ENCODE data around the gene CXCR3. TPM values are rescaled to one million over a fixed set of nuclear protein-coding genes. Genes with fewer than 3 reads are reported as not detected.
"Not testable (repeated sequence)": the region's sequence is repeated elsewhere in the genome, so short reads cannot be mapped to it uniquely, and the experiment has no call there.

The CXCR3 gene
- total RNA-seq, 1 donor from 2014 or later = not detected

- no peak for DNase-seq
Measured at GRCh38 chrX:71609095-71609750, 9.1 kb downstream of the CXCR3 start.

- DNase-seq = no peak
Measured at GRCh38 chrX:71607488-71607887, 10.8 kb downstream of the CXCR3 start.

DNA sequence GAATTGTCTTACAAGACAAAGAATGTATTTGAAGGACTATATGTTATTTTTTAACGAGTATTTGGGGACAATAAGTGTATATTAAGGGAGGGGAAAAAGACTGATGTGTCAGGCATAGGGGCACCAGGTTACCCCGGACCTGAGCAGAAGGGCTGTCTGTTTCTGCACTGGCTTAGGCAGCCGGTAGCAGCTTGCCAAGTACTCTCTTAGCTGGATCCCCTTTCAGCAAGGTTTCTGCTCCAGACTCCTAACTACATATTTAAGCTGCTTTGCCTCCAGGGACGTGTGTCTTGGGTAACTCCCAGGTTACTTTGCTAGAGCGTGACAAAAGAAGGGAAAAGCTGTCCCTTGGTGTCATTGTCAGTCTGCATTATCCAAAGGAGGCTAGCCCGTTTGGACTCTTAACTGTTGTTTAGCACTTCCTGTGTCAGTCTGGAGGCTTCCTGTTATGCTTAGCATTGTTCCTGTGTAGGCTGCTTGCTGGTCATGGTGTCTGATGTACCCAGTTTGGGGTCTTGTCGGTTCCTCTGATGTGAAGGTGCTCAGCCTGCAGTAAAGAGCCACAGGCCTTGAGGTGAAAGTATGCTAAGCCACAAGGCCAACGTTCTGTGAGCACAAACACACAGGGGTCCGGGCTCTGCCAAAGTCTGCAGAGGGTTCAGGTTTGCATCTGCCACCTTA, 11.6 kb downstream of the CXCR3 start:
- DNase-seq = peak; percentile 46

DNA sequence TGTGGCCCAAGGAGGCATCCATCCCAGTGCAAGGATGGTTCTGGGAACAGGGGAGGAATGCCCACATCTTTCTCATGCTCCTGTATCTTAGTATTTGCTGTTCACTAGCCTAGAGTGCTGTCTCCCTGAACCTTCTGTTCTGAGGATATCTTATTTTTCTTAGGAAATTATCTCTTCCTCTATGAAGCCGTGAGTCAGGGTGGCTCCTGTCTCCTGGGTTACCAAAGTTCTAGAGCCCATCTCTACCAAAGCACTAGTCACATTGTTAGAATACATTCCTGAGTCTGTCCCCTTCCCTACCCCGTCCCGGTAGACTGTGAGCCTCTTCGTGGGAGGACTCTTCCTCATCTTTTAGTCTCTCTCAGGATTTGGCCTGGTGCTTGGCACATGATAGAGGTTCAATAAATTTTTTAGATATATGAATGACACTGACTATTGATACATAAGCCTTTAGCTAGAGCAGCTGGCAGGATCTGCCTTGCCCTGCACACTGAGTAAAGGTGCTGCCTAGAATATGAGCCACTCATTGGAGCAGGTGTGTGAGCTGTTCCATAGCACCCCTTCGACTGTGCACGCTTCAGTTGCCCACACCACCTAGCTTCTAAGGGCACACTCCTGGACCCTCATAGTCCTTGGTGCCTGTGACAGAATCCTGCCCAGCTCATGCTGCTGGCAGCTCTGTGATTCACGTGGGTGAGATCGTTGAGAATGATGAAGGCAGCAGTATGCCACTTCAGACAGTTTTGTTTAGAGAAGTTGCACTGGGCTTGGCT, 13.3 kb downstream of the CXCR3 start:
- DNase-seq = peak; percentile 52

DNA sequence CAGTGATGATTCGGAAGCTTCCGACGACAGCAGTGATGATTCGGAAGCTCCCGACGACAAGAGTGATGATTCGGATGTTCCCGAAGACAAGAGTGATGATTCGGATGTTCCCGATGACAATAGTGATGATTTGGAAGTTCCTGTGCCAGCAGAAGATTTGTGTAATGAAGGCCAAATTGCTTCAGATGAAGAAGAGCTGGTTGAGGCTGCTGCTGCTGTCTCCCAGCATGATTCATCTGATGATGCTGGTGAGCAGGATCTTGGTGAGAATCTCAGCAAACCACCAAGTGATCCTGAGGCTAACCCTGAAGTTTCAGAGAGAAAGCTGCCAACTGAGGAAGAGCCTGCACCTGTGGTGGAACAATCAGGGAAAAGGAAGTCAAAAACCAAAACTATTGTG, 14.2 kb downstream of the CXCR3 start:
- DNase-seq = no peak

- no peak for DNase-seq
Measured at GRCh38 chrX:71603618-71604017, 14.7 kb downstream of the CXCR3 start.

DNA sequence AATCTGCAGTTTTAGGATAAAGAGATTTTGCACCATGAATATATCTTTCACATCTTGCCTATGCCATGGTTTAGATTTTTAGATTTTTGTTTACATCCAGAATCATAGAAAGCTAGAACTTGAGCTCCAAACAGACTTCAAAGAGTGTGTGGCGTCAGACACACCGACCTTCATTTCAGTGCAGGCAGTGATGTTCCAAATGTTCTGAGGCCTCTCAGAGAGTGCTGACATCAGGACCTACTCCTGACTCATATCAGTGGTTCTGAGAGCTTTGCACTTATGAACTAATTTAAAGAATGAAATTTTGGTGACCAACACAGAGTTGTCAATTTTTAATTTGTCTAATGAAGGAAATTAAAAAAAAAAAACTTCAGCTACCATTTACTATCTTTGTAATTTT, 18.3 kb downstream of the CXCR3 start:
- DNase-seq = no peak

- DNase-seq = not testable (repeated sequence)
Measured at GRCh38 chrX:71593210-71593609, 25.1 kb downstream of the CXCR3 start.

- no peak for DNase-seq
Measured at GRCh38 chrX:71586929-71587328, 31.4 kb downstream of the CXCR3 start.

GRCh38 chrX:71581210-71581609, 37.1 kb downstream of the CXCR3 start:
- no peak for DNase-seq

DNA sequence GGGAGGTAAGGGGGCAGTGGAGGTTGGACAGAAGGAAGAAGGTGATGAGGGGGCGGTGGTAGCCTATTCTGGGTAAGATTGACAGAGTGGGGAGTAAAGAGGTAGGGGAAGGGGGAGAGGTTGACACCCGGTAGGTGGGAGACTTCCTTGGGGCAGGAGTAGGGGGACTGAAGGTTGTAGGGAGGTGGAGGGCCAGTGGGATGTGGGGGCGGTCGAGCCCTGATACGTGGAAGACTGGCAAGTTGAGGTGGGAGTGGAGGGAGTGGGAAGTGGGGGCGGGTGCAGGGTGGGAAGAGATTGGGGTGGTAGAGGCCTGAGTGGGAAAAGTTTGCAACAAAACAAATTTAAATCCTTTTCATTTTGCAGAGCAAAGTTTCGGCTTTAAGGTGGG, 38.3 kb downstream of the CXCR3 start:
- DNase-seq = no peak

GRCh38 chrX:71579136-71579989, 38.9 kb downstream of the CXCR3 start:
- no peak for DNase-seq

DNA sequence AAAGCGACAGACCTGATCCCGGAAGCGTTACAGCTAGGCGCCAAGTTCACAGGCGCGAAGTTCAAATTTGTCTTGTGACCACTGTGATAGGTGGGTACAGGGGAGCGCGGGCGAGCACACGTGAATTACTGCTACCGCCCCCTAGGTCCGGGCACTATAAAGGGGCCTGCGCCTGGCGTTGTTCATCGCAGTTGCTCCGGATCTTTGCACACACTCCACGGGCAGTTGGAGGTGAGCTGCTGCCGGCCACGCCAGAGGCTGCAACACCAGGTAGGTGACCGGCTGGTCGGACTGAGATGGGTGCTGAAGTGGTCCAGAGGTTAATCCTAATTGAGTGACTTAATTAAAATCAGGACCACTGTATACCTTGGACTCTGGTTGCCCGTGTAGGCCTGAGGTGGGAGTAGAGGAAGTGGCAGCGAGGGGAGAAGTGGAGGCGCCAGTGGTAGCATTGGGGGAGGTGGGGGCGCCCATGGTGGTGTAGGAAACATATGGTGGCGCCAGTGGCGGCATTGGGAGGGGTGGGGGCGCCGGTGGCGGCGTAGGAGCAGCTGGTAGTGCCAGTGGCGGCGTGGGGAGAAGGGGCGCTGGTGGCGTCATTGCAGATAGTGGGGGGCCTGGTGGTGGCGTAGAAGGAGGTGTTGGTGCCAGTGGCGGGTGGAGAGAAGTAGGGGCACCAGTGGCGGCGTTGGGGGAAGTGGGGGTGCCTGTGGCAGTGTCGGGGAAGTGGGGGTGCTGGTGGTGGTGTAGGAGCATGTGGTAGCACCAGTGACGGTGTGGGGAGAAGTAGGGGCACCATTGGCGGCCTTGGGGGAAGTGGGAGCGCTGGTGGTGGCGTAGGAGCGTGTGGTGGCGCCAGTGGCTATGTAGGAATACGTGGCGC, 39.8 kb downstream of the CXCR3 start, which contains the start of gene GCNA:
Gene GCNA, plus strand, starts transcription at position 185 of the 883 bp plus-strand sequence. CDS start 2,385 bp downstream, outside the sequence.
- no peak for DNase-seq

- DNase-seq = no peak
Measured at GRCh38 chrX:71577682-71578081, 40.6 kb downstream of the CXCR3 start.

DNA sequence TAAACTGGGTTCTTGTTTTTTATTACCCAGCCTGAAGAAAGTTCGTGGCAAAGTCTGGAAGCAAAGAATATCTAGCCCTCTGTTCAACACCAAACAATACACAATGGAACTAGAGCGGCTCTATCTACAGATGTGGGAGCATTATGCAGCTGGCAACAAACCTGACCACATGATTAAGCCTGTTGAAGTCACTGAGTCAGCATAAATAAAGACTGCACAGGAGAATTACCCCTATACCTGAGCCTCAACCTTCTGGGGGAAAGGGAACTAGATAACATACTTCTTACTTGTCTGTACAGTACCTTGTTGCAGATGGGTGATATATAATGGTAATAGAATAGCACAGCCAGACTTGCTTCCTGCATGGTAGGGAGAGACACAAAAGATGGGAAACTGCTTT, 44.7 kb downstream of the CXCR3 start:
- DNase-seq = no peak

GRCh38 chrX:71571390-71571789, 46.9 kb downstream of the CXCR3 start:
- not testable (repeated sequence) for DNase-seq

Other genes with a start within 250 kb of the CXCR3 start
- gene OGT, start 85.4 kb downstream of the CXCR3 start, total RNA-seq = 92.8 and 149 TPM in 2 replicates
- gene GCNA, start 40.1 kb downstream of the CXCR3 start, total RNA-seq = 1.6 and 3.2 TPM in 2 replicates
- not detected in 2 replicates for gene CXorf49, start 99.8 kb upstream of the CXCR3 start, total RNA-seq
- gene CXorf49B, start 144.8 kb upstream of the CXCR3 start, total RNA-seq = not detected in 2 replicates